Smooth muscle cell (in vitro differentiated cells): ENCODE data around the gene GATB. TPM values are rescaled to one million over a fixed set of nuclear protein-coding genes. Genes with fewer than 3 reads are reported as not detected.

Source experiments
- DNase-seq: peaks from one replicate; lab custom pipeline; 2025; ENCODE audit not compliant: unreplicated experiment; lab: John Stamatoyannopoulos, UW
- H2AFZ ChIP-seq: fragments of 200-600 bp; sonication (generic); 2 replicates; pipeline ENCODE4 v1.6.0; 2016; ENCODE audit warnings: antibody characterized with exemption, low read depth, mild to moderate bottlenecking
- H3F3A ChIP-seq: fragments of 200-600 bp; sonication (generic); 2 replicates; pipeline ENCODE4 v1.6.0; 2017; ENCODE audit warnings: antibody characterized with exemption, low read depth
- H3K27ac ChIP-seq: fragments of 200-600 bp; sonication (generic); 2 replicates; pipeline ENCODE4 v1.5.1; 2016; ENCODE audit warnings: low read depth, mild to moderate bottlenecking
- H3K27me3 ChIP-seq: fragments of 200-600 bp; sonication (generic); 2 replicates; pipeline ENCODE4 v1.6.1; 2016; ENCODE audit warnings: low read depth, mild to moderate bottlenecking
- H3K36me3 ChIP-seq: fragments of 200-600 bp; sonication (generic); 2 replicates; pipeline ENCODE4 v1.5.1; 2016; ENCODE audit warnings: low read depth
- H3K4me1 ChIP-seq: fragments of 200-600 bp; sonication (generic); 2 replicates; pipeline ENCODE4 v1.5.1; 2016; ENCODE audit warnings: low read depth
- H3K4me2 ChIP-seq: fragments of 200-600 bp; sonication (generic); 2 replicates; pipeline ENCODE4 v1.6.0; 2016; ENCODE audit warnings: mild to moderate bottlenecking
- H3K4me3 ChIP-seq: fragments of 200-600 bp; sonication (generic); 2 replicates; pipeline ENCODE4 v1.5.1; 2016; ENCODE audit warnings: mild to moderate bottlenecking
- H3K79me2 ChIP-seq: fragments of 200-600 bp; sonication (generic); 2 replicates; pipeline ENCODE4 v1.6.0; 2016; ENCODE audit warnings: low read depth, mild to moderate bottlenecking
- H3K9ac ChIP-seq: fragments of 200-600 bp; sonication (generic); 2 replicates; pipeline ENCODE4 v1.6.0; 2016; ENCODE audit warnings: low read depth
- H3K9me3 ChIP-seq: fragments of 200-600 bp; sonication (generic); replicated peaks from 2 replicates; pipeline ENCODE4 v1.5.1; 2016; ENCODE audit warnings: low read depth
- H4K20me1 ChIP-seq: fragments of 200-600 bp; sonication (generic); 2 replicates; pipeline ENCODE4 v1.6.0; 2016; ENCODE audit warnings: low read depth
- WGBS: methylation state at CpG from one replicate; pipeline ENCODE4 v1.1.7; 2016; ENCODE audit warnings: low lambda C conversion rate; 5-methylcytosine and 5-hydroxymethylcytosine counted together
- polyA plus RNA-seq: library from polyadenylated mRNA; unstranded; fragments of >200 nt; fragmentation: Nextera tagmentation; extraction: Ambion mirVana; gene quantifications from 2 replicates; pipeline ENCODE4 v1.2.1, GENCODE V29; 2016
- total RNA-seq: library from RNA; depleted of rRNA; stranded (reverse); fragments of >200 nt; gene quantifications from 2 replicates; pipeline ENCODE4 v1.2.3, GENCODE V29; 2014
- TF ChIP-seq, protein P1 (sequence below): fragments of 200-600 bp; sonication (generic); IDR thresholded peaks from 2 replicates; pipeline ENCODE4 v1.5.1; 2017; ENCODE audit warnings: borderline replicate concordance, mild to moderate bottlenecking, antibody characterized with exemption; ENCODE audit not compliant: insufficient read depth, poor library complexity, severe bottlenecking

GATB gene
- total and polyA plus RNA-seq, 2 experiments from 2014 or later: 15.7 to 17.6 TPM

DNA sequence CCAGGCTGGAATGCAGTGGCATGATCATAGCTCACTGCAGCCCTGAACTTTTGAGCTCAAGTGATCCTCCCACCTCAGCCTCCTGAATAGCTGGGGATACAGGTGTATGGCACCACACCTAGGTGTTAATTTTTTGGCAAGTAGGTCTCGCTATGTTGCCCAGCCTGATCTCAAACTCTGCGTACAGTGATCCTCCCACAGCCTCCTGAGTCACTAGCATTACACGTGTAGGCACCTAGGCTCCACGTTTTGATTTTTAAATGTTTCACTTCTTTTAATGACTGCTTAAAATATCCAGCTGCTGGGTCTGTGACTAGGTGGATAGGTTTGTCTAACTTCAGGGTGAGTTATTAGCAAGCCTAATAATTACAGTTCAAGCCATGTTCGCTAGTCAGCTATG lies 44.5 kb downstream of the GATB start:
- Histone ChIP-seq H3K4me2 (no peak overlapping the region), H3K9ac (no peak overlapping the region), H2AFZ (no peak overlapping the region), H3K27me3 (no peaks in the 10 kb centered on the region), H3K4me3 (no peak overlapping the region), H3K27ac (no peak overlapping the region), H3K4me1 (peaks cover 7% of the 10 kb centered on the region), H3K9me3 (no peaks in the 10 kb centered on the region), H3K79me2 (no peaks in the 10 kb centered on the region), H3K36me3 (no peaks in the 10 kb centered on the region), H3F3A (no peaks in the 10 kb centered on the region), H4K20me1 (no peaks in the 10 kb centered on the region)
- WGBS: 94% methylated on average over 5 of the region's 5 CpGs
- DNase-seq: no peak
- TF ChIP-seq, protein P1, sequence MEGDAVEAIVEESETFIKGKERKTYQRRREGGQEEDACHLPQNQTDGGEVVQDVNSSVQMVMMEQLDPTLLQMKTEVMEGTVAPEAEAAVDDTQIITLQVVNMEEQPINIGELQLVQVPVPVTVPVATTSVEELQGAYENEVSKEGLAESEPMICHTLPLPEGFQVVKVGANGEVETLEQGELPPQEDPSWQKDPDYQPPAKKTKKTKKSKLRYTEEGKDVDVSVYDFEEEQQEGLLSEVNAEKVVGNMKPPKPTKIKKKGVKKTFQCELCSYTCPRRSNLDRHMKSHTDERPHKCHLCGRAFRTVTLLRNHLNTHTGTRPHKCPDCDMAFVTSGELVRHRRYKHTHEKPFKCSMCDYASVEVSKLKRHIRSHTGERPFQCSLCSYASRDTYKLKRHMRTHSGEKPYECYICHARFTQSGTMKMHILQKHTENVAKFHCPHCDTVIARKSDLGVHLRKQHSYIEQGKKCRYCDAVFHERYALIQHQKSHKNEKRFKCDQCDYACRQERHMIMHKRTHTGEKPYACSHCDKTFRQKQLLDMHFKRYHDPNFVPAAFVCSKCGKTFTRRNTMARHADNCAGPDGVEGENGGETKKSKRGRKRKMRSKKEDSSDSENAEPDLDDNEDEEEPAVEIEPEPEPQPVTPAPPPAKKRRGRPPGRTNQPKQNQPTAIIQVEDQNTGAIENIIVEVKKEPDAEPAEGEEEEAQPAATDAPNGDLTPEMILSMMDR: no peak

DNA sequence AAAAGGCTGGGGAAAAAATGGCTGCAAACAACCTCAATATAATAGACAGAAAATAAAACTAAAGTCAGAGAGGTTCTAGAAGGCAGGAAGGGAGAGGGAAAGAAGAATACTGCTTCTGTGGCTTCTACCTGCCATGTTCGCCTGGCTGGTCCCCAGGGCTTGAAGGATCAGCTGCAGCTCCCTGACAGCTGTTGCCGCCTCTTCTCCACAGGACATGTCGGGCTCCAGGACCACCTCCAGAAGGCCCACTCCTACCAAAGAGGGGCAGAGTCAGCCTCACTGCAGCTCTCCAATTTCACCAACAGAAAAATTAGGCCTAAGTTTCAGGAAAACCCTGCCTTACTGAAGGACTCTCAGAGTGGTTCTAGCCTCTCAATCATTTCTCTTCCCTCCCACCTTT lies 44.9 kb downstream of the GATB start:
- Histone ChIP-seq H3K9me3 (no peaks in the 10 kb centered on the region), H3K4me1 (peaks cover 7% of the 10 kb centered on the region), H3K36me3 (no peaks in the 10 kb centered on the region), H3K4me3 (no peak overlapping the region), H2AFZ (no peak overlapping the region), H3K79me2 (no peaks in the 10 kb centered on the region), H3K27ac (no peak overlapping the region), H3K4me2 (no peak overlapping the region), H3F3A (no peaks in the 10 kb centered on the region), H3K27me3 (no peaks in the 10 kb centered on the region), H3K9ac (no peak overlapping the region), H4K20me1 (no peaks in the 10 kb centered on the region)
- DNase-seq: no peak
- WGBS: 92% methylated on average over 3 of the region's 3 CpGs
- TF ChIP-seq, protein P1: no peak

DNA sequence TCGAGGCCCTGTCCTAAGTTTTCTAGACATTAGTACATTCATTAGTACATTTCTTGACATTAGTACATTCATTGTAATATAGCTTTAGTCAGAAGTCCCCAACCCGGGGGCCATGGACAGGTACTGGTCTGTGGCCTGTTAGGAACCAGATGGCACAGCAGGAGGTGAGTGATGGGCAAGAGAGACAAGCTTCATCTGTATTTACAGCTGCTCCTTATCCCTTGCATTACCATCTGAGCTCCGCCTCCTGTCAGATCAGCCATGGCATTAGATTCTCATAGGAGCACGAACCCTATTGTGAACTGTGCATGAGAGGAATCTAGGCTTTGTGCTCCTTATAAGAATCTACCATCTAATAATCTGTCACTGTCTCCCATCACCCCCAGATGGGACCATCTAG lies 48.0 kb downstream of the GATB start:
- no peak for DNase-seq
- H3F3A ChIP-seq: no peaks in the 10 kb centered on the region
- H3K9ac ChIP-seq: no peak overlapping the region
- no peaks in the 10 kb centered on the region for H3K79me2 ChIP-seq
- no peak overlapping the region for H2AFZ ChIP-seq
- WGBS: 90% methylated on average over 4 of the region's 4 CpGs
- TF ChIP-seq, protein P1: no peak
- no peaks in the 10 kb centered on the region for H3K27me3 ChIP-seq
- no peak overlapping the region for H3K4me3 ChIP-seq
- H3K4me2 ChIP-seq: no peak overlapping the region
- no peaks in the 10 kb centered on the region for H4K20me1 ChIP-seq
- H3K36me3 ChIP-seq: no peaks in the 10 kb centered on the region
- H3K9me3 ChIP-seq: no peaks in the 10 kb centered on the region
- H3K27ac ChIP-seq: no peak overlapping the region
- no peaks in the 10 kb centered on the region for H3K4me1 ChIP-seq

DNA sequence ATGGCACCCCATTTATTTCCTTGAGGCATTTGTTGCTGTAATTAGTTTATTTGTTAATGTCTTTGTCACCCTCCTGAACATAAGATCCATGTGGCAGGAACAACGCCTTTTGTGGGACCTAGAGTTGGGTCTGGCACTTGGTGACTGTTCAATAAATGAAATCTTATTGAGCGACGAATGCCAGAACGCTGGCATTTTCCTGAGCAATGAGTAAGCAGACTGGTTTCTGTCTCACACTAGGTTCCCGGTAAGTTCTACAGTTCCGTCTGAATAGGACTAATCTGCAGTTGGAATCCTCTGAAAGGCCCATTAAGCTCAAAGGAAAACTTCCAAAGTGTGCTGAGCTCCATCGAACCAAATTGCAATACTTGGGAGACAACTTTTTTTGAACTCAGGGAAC lies 49.2 kb downstream of the GATB start:
- no peaks in the 10 kb centered on the region for H4K20me1 ChIP-seq
- H3K79me2 ChIP-seq: no peaks in the 10 kb centered on the region
- no peak overlapping the region for H3K4me3 ChIP-seq
- H3K9ac ChIP-seq: no peak overlapping the region
- no peak for DNase-seq
- no peaks in the 10 kb centered on the region for H3F3A ChIP-seq
- 45% methylated on average over 7 of the region's 7 CpGs for WGBS
- no peaks in the 10 kb centered on the region for H3K36me3 ChIP-seq
- H2AFZ ChIP-seq: no peak overlapping the region
- no peak overlapping the region for H3K27ac ChIP-seq
- H3K4me2 ChIP-seq: no peak overlapping the region
- TF ChIP-seq, protein P1: no peak
- no peaks in the 10 kb centered on the region for H3K9me3 ChIP-seq
- no peaks in the 10 kb centered on the region for H3K27me3 ChIP-seq
- no peaks in the 10 kb centered on the region for H3K4me1 ChIP-seq
